OCI-LY7 (cell line): Measurements from ENCODE around the gene NQO2. TPM values are rescaled to one million over a fixed set of nuclear protein-coding genes. Genes with fewer than 3 reads are reported as not detected.
"Not testable (repeated sequence)": the region's sequence is repeated elsewhere in the genome, so short reads cannot be mapped to it uniquely, and the experiment has no call there.

Source experiments
- BruUV-seq: library from RNA; stranded (reverse); fragments of 400-500 nt; replicated peaks from 2 replicates; lab custom pipeline; 2021; lab: Mats Ljungman, UMichigan
- CTCF ChIA-PET: fragments of 300-600 bp; sonication (Branson Sonifier 250); formaldehyde crosslinking; loops from one replicate; lab custom pipeline; 2022; ENCODE audit warnings: antibody characterized with exemption; ENCODE audit not compliant: unreplicated experiment; lab: Charles Lee
- POLR2A ChIA-PET: fragments of 300-600 bp; sonication (Branson Sonifier 250); formaldehyde crosslinking; loops from one replicate; lab custom pipeline; 2022; ENCODE audit warnings: antibody characterized with exemption; lab: Charles Lee
- DNase-seq: peaks from one replicate; pipeline ENCODE4 v3.0.0-alpha.2; 2015; ENCODE audit warnings: low spot score
- H2AFZ ChIP-seq: fragments of 200-600 bp; sonication (generic), shearing (Covaris generic); 2 replicates; pipeline ENCODE4 v1.6.1; 2014; ENCODE audit warnings: mild to moderate bottlenecking, antibody characterized with exemption, low read length, moderate library complexity
- H3K27ac ChIP-seq: fragments of 200-600 bp; sonication (generic); 2 replicates; pipeline ENCODE4 v1.5.1; 2014; ENCODE audit warnings: mixed run types, low read depth, mild to moderate bottlenecking, moderate library complexity, low read length, inconsistent platforms; ENCODE audit not compliant: poor library complexity, severe bottlenecking
- H3K36me3 ChIP-seq: fragments of 200-600 bp; sonication (generic); 2 replicates; pipeline ENCODE4 v1.6.1; 2014; ENCODE audit warnings: mild to moderate bottlenecking, antibody characterized with exemption, low read length, moderate library complexity, mixed read lengths; ENCODE audit not compliant: insufficient read depth
- H3K4me1 ChIP-seq: fragments of 200-600 bp; sonication (generic); 2 replicates; pipeline ENCODE4 v1.5.1; 2014; ENCODE audit warnings: mild to moderate bottlenecking, low read length; ENCODE audit not compliant: insufficient read depth, poor library complexity, severe bottlenecking
- H3K4me2 ChIP-seq: fragments of 200-600 bp; sonication (generic); 2 replicates; pipeline ENCODE4 v1.6.1; 2014; ENCODE audit warnings: mild to moderate bottlenecking, low read length
- H3K4me3 ChIP-seq: fragments of 200-600 bp; sonication (generic); 2 replicates; pipeline ENCODE4 v1.5.1; 2014; ENCODE audit warnings: mild to moderate bottlenecking, low read depth, low read length; ENCODE audit not compliant: poor library complexity, severe bottlenecking
- H3K79me2 ChIP-seq: fragments of 200-600 bp; sonication (generic); 2 replicates; pipeline ENCODE4 v1.6.1; 2016; ENCODE audit warnings: low read depth, mild to moderate bottlenecking, low read length, moderate library complexity, mixed read lengths; ENCODE audit not compliant: insufficient read depth
- H3K9me2 ChIP-seq: fragments of 200-600 bp; sonication (generic); 2 replicates; pipeline ENCODE4 v1.6.1; 2016; ENCODE audit warnings: mild to moderate bottlenecking, low read length, mixed read lengths; ENCODE audit not compliant: insufficient read depth
- H3K9me3 ChIP-seq: fragments of 200-600 bp; sonication (generic); 2 replicates; pipeline ENCODE4 v1.6.1; 2014; ENCODE audit warnings: mild to moderate bottlenecking, mixed run types, low read length, mixed read lengths
- H4K20me1 ChIP-seq: fragments of 200-600 bp; sonication (generic); 2 replicates; pipeline ENCODE4 v1.6.1; 2014; ENCODE audit warnings: mild to moderate bottlenecking, antibody characterized with exemption, low read length, moderate library complexity, mixed read lengths; ENCODE audit not compliant: insufficient read depth
- EZH2phosphoT487 ChIP-seq: fragments of 200-600 bp; sonication (generic); IDR thresholded peaks from 2 replicates; pipeline ENCODE4 v1.6.1; 2018; ENCODE audit warnings: low read depth, borderline replicate concordance, mild to moderate bottlenecking, mixed run types, antibody characterized with exemption, low read length, moderate library complexity, mixed read lengths
- intact Hi-C: fragments of 100-400 bp; cut with micrococcal nuclease; formaldehyde crosslinking; loops from one replicate; pipeline ENCODE4 v1.10.0; 2022; ENCODE audit not compliant: unreplicated experiment
- total RNA-seq, 2 experiments: library from RNA; depleted of rRNA in 1 of 2; stranded (reverse); fragments of >200 nt in 1 of 2; shearing (Covaris generic) in 1 of 2; gene quantifications; 2 replicates each; pipeline ENCODE4 v1.2.3, GENCODE V29; 2014 to 2022
- TF ChIP-seq, protein P1 (sequence below): fragments of 200-600 bp; sonication (generic); conservative IDR thresholded peaks from 2 replicates; pipeline ENCODE4 v1.5.1; 2014; ENCODE audit warnings: mild to moderate bottlenecking, antibody characterized with exemption, low read length, moderate library complexity, mixed read lengths

The NQO2 gene
- total RNA-seq, 2 experiments from 2014 or later = 8.4 to 9.9 TPM

DNA sequence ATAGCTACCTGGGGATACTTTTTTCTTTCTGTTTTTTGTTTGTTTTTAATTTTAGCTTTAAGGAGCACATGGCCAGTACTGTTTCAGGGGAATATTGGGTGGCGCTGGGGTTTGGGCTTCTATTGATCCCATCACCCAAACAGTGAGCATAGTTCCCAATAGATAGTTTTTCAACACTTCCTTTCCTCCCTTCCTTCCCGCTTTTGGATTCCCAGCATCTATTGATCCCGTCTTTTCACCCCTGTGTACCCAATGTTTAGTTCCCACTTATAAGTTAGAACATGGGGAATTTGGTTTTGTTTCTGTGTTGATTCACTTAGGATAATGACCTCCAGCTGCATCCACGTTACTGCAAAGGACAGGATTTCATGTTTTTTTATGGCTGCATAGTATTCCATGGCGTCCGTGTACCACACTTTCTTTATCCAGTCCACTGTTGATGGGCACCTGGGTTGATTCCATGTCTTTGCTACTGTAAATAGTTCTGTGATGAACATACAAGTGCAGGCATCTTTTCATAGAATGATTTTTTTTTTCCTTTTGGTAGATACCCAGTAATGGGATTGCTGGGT, 20.1 kb downstream of the NQO2 start:
- CTCF ChIA-PET = no interaction called here
- intact Hi-C loops = no loop called here
- no peak overlapping the region for H3K27ac ChIP-seq
- no TSS peak for BruUV-seq
- POLR2A ChIA-PET = interaction anchor here (0.7 to 0.9 kb wide), 2 partner anchors 10 to 30 kb away, joined by 3 read pairs; no protein-coding TSS in a partner anchor
- H2AFZ ChIP-seq = no peak overlapping the region
- H3K4me1 ChIP-seq = peaks cover 22% of the 10 kb centered on the region
- H4K20me1 ChIP-seq = no peaks in the 10 kb centered on the region
- peaks cover 10% of the 10 kb centered on the region; the same call in 1 of the 2 replicates for H3K79me2 ChIP-seq
- no peaks in the 10 kb centered on the region for H3K9me2 ChIP-seq
- no peak overlapping the region for H3K4me2 ChIP-seq
- TF ChIP-seq, protein P1, sequence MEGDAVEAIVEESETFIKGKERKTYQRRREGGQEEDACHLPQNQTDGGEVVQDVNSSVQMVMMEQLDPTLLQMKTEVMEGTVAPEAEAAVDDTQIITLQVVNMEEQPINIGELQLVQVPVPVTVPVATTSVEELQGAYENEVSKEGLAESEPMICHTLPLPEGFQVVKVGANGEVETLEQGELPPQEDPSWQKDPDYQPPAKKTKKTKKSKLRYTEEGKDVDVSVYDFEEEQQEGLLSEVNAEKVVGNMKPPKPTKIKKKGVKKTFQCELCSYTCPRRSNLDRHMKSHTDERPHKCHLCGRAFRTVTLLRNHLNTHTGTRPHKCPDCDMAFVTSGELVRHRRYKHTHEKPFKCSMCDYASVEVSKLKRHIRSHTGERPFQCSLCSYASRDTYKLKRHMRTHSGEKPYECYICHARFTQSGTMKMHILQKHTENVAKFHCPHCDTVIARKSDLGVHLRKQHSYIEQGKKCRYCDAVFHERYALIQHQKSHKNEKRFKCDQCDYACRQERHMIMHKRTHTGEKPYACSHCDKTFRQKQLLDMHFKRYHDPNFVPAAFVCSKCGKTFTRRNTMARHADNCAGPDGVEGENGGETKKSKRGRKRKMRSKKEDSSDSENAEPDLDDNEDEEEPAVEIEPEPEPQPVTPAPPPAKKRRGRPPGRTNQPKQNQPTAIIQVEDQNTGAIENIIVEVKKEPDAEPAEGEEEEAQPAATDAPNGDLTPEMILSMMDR = no peak
- no peak for TF ChIP-seq EZH2phosphoT487
- no peaks in the 10 kb centered on the region for H3K9me3 ChIP-seq
- no peak overlapping the region for H3K4me3 ChIP-seq
- DNase-seq = no peak
- H3K36me3 ChIP-seq = peaks cover 8% of the 10 kb centered on the region; the same call in 1 of the 2 replicates

DNA sequence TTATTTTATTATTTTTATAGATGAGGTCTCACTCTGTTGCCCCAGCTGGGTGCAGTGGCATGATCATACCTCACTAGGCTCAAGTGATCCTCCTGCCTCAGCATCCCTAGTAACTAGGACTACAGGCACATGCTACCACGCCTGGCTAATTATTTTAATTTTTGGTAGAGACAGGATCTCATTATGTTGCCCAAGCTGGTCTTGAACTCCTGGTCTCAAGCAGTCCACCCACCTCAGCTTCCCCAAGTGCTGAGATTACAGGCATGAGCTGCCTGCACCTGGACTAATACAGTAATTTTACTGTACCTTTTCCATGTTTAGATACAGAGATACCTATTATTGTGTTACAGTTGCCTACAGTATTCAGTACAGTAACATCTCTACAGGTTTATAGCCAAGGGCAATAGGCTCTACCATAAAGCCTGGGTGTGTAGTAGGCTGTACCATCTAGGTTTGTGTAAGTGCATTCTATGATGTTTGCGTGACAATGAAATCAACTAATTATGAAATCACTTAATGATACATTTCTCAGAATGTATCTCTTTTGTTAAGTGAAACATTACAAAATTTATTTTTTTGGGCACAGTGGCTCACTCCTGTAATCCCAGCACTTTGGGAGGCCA, 21.4 kb downstream of the NQO2 start:
- H3K9me3 ChIP-seq, H2AFZ ChIP-seq, DNase-seq, H3K27ac ChIP-seq, H3K4me3 ChIP-seq, CTCF ChIA-PET, BruUV-seq, intact Hi-C loops, H3K4me2 ChIP-seq, H3K9me2 ChIP-seq, H3K36me3 ChIP-seq, H4K20me1 ChIP-seq: not testable (repeated sequence)
- POLR2A ChIA-PET = interaction anchor here (0.6 to 0.9 kb wide), 3 partner anchors 32 to 87 kb away, joined by 3 read pairs; no protein-coding TSS in a partner anchor
- Histone ChIP-seq H3K79me2 (peaks cover 10% of the 10 kb centered on the region; the same call in 1 of the 2 replicates), H3K4me1 (peaks cover 35% of the 10 kb centered on the region)

DNA sequence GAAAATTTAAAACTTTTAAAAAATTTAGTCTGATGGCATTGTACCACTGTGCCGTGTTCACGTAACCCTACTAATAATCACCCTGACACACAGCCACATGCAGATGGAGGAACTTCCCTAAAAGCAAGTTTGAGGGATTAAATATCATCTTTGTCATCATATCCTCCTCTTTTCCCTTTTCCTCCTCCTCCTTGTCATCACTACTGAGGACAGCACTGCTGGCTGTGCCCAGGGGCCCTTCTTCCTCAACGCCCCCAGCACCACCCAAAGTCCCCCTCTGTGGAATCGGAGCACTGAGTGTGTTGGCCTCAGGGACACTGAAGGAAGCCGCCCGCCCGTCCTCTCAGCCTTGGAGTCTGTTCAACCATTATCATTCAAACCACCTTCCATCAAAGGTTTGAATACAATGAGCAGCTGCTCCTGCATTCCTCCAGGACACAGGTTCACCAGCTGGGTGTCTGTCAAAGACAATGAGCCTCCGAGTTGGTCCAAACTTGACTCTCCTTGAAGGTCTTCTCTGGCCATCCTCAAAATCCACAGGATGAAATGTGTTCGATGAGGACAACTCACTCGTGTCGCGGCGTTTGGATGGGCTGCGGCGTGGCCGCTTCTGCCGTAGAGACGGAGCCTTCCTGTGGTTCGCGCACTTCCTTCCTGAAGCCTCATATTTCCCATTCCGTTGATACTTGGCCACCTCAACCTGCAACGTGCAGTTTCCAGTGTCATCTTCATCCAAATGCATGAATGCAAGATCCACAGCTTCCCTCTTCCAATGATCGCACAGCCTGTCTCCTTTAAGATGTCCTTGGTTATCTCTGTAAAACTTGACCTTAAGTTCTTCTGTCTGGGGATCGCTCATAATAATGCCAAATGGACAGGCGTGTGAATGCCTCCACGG, 23.3 kb downstream of the NQO2 start:
- no peaks in the 10 kb centered on the region for H3K9me2 ChIP-seq
- ChIA-PET CTCF (interaction anchor here (1.0 kb wide), 1 partner anchor 34 kb away, joined by 4 read pairs; no protein-coding TSS in a partner anchor), POLR2A (interaction anchor here (1.0 kb wide), 1 partner anchor 33 kb away, joined by 4 read pairs; no protein-coding TSS in a partner anchor)
- peak overlapping the region; percentile 61 for H3K4me3 ChIP-seq
- H4K20me1 ChIP-seq = no peaks in the 10 kb centered on the region
- peaks cover 10% of the 10 kb centered on the region; the same call in 1 of the 2 replicates for H3K79me2 ChIP-seq
- intact Hi-C loops = loop anchor here (1.0 kb wide), 1 partner anchor 24 kb away; the partner anchor contains the start of gene NQO2
- peaks cover 54% of the 10 kb centered on the region for H3K4me1 ChIP-seq
- peak overlapping the region; percentile 95 for H3K27ac ChIP-seq
- peak overlapping the region; percentile 91 for H2AFZ ChIP-seq
- BruUV-seq = TSS peak; percentile 76
- peak overlapping the region; percentile 86 for H3K4me2 ChIP-seq
- H3K36me3 ChIP-seq = peaks cover 8% of the 10 kb centered on the region; the same call in 1 of the 2 replicates
- TF ChIP-seq, protein P1 = no peak
- no peak for TF ChIP-seq EZH2phosphoT487
- DNase-seq = no peak
- no peaks in the 10 kb centered on the region for H3K9me3 ChIP-seq
